Measurements from ENCODE around the gene CLK2.
"Not testable (repeated sequence)": the region's sequence is repeated elsewhere in the genome, so short reads cannot be mapped to it uniquely, and the experiment has no call there.

The CLK2 gene

DNA sequence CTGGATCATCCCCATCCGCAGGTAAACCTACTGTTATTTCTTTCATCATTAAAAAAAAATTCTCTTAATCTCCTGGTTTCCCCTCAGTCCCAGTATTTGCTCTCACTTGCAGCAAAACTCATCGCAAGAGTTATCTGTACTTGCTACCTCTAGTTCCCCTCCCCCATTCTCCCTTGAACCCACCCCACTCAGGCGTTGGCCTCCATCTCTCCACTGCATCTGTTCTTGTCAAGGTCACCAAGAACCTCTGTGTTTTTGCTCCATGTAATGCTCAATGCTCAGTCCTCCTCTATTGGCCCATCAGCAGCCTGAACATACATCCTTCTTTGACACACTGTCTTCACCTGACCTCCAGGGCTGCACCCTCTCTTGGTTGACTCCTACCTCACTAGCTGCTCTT is 23.4 kb upstream of the CLK2 start:
- Histone ChIP-seq H3K4me1 (ENCODE audit: control insufficient read depth in 1 of 2, insufficient read depth in 2 of 2, low read length in 2 of 2) (peaks cover 17% of the 10 kb centered on the region in 2 donors), H3K9ac (ENCODE audit: low read depth in 1 of 2, low read length in 2 of 2) (no peak overlapping the region), H3K9me3 (ENCODE audit: control insufficient read depth in 1 of 2, low read length in 2 of 2) (no peaks in the 10 kb centered on the region), H3K4me3 (ENCODE audit: low read depth in 1 of 2, low read length in 2 of 2) (no peak overlapping the region), H3K36me3 (ENCODE audit: control insufficient read depth in 1 of 2, insufficient read depth in 2 of 2, low read length in 2 of 2) (peaks cover 0 to 3% of the 10 kb centered on the region in 2 donors), H3K27ac (ENCODE audit: low read depth, low read length) (no peak overlapping the region), H3K27me3 (ENCODE audit: control insufficient read depth in 1 of 2, insufficient read depth in 2 of 2, low read length in 2 of 2) (peaks cover 0 to 7% of the 10 kb centered on the region in 2 donors)

DNA sequence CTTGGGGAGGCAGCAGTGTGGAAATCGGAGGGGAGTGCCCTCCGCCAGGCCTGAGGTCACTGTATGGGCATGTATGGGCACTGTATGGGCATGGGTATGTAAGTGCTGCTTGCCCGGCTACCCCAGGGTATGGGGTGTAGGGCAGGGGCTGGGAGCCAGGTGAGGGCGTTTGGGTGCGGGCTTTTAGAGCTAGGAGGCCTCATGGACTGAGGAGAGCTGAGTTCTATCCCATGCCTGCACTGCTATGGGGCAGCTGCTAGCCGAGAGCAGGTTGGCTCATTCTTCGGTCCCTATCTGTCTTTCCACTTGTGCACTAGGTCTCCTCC is 22.6 kb upstream of the CLK2 start:
- Histone ChIP-seq H3K27ac (ENCODE audit: low read depth, low read length) (no peak overlapping the region), H3K4me1 (ENCODE audit: control insufficient read depth in 1 of 2, insufficient read depth in 2 of 2, low read length in 2 of 2) (peaks cover 10 to 12% of the 10 kb centered on the region in 2 donors), H3K27me3 (ENCODE audit: control insufficient read depth in 1 of 2, insufficient read depth in 2 of 2, low read length in 2 of 2) (peaks cover 0 to 7% of the 10 kb centered on the region in 2 donors), H3K4me3 (ENCODE audit: low read depth in 1 of 2, low read length in 2 of 2) (no peak overlapping the region), H3K9ac (ENCODE audit: low read depth in 1 of 2, low read length in 2 of 2) (no peak overlapping the region), H3K9me3 (ENCODE audit: control insufficient read depth in 1 of 2, low read length in 2 of 2) (no peaks in the 10 kb centered on the region), H3K36me3 (ENCODE audit: control insufficient read depth in 1 of 2, insufficient read depth in 2 of 2, low read length in 2 of 2) (peaks cover 0 to 3% of the 10 kb centered on the region in 2 donors)

GRCh38 chr1:155295183-155295941 is 22.1 kb upstream of the CLK2 start:
- Histone ChIP-seq H3K36me3 (ENCODE audit: control insufficient read depth in 1 of 2, insufficient read depth in 2 of 2, low read length in 2 of 2) (peaks cover 0 to 3% of the 10 kb centered on the region in 2 donors), H3K9me3 (ENCODE audit: control insufficient read depth in 1 of 2, low read length in 2 of 2) (no peaks in the 10 kb centered on the region), H3K4me3 (ENCODE audit: low read depth in 1 of 2, low read length in 2 of 2) (no peak overlapping the region), H3K27ac (ENCODE audit: low read depth, low read length) (no peak overlapping the region), H3K4me1 (ENCODE audit: control insufficient read depth in 1 of 2, insufficient read depth in 2 of 2, low read length in 2 of 2) (peaks cover 6% of the 10 kb centered on the region in 2 donors), H3K9ac (ENCODE audit: low read depth in 1 of 2, low read length in 2 of 2) (no peak overlapping the region), H3K27me3 (ENCODE audit: control insufficient read depth in 1 of 2, insufficient read depth in 2 of 2, low read length in 2 of 2) (peaks cover 0 to 7% of the 10 kb centered on the region in 2 donors)

- no peaks in the 10 kb centered on the region for H3K9me3 ChIP-seq (ENCODE audit: control insufficient read depth in 1 of 2, low read length in 2 of 2)
- peaks cover 0 to 7% of the 10 kb centered on the region in 2 donors for H3K27me3 ChIP-seq (ENCODE audit: control insufficient read depth in 1 of 2, insufficient read depth in 2 of 2, low read length in 2 of 2)
- no peak overlapping the region for H3K4me3 ChIP-seq (ENCODE audit: low read depth in 1 of 2, low read length in 2 of 2)
- H3K27ac ChIP-seq (ENCODE audit: low read depth, low read length) = no peak overlapping the region
- H3K36me3 ChIP-seq (ENCODE audit: control insufficient read depth in 1 of 2, insufficient read depth in 2 of 2, low read length in 2 of 2) = peaks cover 0 to 3% of the 10 kb centered on the region in 2 donors
- H3K4me1 ChIP-seq (ENCODE audit: control insufficient read depth in 1 of 2, insufficient read depth in 2 of 2, low read length in 2 of 2) = no peaks in the 10 kb centered on the region
- H3K9ac ChIP-seq (ENCODE audit: low read depth in 1 of 2, low read length in 2 of 2) = no peak overlapping the region
Measured at GRCh38 chr1:155294520-155295182, 21.3 kb upstream of the CLK2 start.

DNA sequence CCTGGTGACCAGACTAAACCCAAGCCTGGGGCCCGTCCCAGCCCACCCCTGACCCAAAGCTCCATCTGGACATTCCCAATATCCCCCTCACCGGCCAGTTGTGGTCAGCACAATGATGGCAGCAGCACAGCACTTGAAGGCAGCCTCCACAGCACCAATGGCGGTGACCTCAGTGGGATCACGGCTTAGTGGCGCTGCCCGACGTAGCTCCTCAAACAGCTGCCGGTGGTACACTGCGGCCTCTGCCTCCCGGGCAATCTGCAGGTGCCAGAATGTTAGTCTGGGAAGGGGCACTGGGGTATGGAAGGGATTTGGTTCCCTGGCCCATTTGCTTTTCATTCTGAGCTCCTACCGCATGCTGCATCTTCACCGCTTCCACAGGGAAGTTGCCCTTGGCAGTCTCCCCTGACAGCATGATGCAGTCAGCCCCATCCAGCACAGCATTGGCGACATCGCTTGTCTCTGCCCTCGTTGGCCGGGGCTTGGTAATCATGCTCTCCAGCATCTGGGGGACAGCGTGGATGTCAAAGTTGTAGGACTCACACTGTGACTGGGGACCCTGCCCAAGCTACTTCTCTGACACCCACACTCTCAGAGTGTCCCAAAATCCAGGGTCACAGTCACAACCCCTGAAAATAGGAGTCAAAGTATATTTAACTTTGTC is 19.9 kb upstream of the CLK2 start:
- Histone ChIP-seq H3K36me3 (ENCODE audit: control insufficient read depth in 1 of 2, insufficient read depth in 2 of 2, low read length in 2 of 2) (peaks cover 0 to 7% of the 10 kb centered on the region in 2 donors), H3K4me1 (ENCODE audit: control insufficient read depth in 1 of 2, insufficient read depth in 2 of 2, low read length in 2 of 2) (no peaks in the 10 kb centered on the region), H3K4me3 (ENCODE audit: low read depth in 1 of 2, low read length in 2 of 2) (no peak overlapping the region), H3K27me3 (ENCODE audit: control insufficient read depth in 1 of 2, insufficient read depth in 2 of 2, low read length in 2 of 2) (peaks cover 0 to 7% of the 10 kb centered on the region in 2 donors), H3K9ac (ENCODE audit: low read depth in 1 of 2, low read length in 2 of 2) (no peak overlapping the region), H3K9me3 (ENCODE audit: control insufficient read depth in 1 of 2, low read length in 2 of 2) (no peaks in the 10 kb centered on the region), H3K27ac (ENCODE audit: low read depth, low read length) (no peak overlapping the region)

DNA sequence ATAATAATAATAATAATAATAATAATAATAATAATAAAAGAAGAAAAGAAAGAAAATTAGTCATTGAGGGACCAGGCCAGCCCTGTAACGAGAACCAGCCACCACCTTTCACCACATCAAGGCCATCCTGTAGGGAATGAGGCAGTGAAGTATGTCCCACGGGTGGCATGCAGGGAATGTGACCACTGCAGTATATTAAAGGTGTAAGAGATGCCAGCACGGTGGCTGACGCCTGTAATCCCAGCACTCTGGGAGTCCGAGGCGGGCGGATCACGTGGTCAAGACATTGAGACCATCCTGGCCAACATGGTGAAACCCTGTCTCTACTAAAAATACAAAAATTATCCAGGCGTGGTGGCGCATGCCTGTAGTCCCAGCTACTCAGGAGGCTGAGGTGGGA is 17.7 kb upstream of the CLK2 start:
- H3K9ac ChIP-seq (ENCODE audit: low read depth in 1 of 2, low read length in 2 of 2); H3K4me3 ChIP-seq (ENCODE audit: low read depth in 1 of 2, low read length in 2 of 2): not testable (repeated sequence)

GRCh38 chr1:155287987-155288543 is 14.8 kb upstream of the CLK2 start:
- Histone ChIP-seq H3K36me3 (ENCODE audit: control insufficient read depth in 1 of 2, insufficient read depth in 2 of 2, low read length in 2 of 2) (peaks cover 3 to 18% of the 10 kb centered on the region in 2 donors), H3K4me3 (ENCODE audit: low read depth in 1 of 2, low read length in 2 of 2) (no peak overlapping the region), H3K27me3 (ENCODE audit: control insufficient read depth in 1 of 2, insufficient read depth in 2 of 2, low read length in 2 of 2) (no peaks in the 10 kb centered on the region), H3K27ac (ENCODE audit: low read depth, low read length) (no peak overlapping the region), H3K9ac (ENCODE audit: low read depth in 1 of 2, low read length in 2 of 2) (no peak overlapping the region), H3K4me1 (ENCODE audit: control insufficient read depth in 1 of 2, insufficient read depth in 2 of 2, low read length in 2 of 2) (no peaks in the 10 kb centered on the region), H3K9me3 (ENCODE audit: control insufficient read depth in 1 of 2, low read length in 2 of 2) (no peaks in the 10 kb centered on the region)

More for the DNA sequence above, 17.7 kb upstream of the CLK2 start:
- H3K36me3 ChIP-seq (ENCODE audit: control insufficient read depth in 1 of 2, insufficient read depth in 2 of 2, low read length in 2 of 2); H3K4me1 ChIP-seq (ENCODE audit: control insufficient read depth in 1 of 2, insufficient read depth in 2 of 2, low read length in 2 of 2); H3K27ac ChIP-seq (ENCODE audit: low read depth, low read length); H3K27me3 ChIP-seq (ENCODE audit: control insufficient read depth in 1 of 2, insufficient read depth in 2 of 2, low read length in 2 of 2); H3K9me3 ChIP-seq (ENCODE audit: control insufficient read depth in 1 of 2, low read length in 2 of 2): not testable (repeated sequence)

DNA sequence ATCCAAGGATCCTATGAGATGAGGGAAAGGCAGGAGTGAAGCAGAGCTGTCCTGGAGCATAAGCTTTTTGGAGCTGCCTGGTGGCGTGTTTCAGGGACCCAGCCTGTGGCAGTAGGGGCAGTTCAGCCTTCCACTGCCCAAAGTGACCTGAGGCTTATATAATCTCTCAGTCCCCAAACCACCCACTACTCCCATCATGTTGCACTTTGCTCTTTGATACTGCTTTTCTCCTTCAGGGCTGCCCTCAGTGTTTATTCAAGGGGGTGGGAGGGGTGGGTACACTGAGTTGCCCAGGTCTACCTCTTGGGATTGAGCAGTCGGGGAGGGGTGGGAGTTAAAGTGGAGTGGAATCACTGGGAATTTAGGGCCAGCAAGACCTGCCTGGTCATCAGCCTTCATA is 13.2 kb upstream of the CLK2 start:
- H3K9me3 ChIP-seq (ENCODE audit: control insufficient read depth in 1 of 2, low read length in 2 of 2) = no peaks in the 10 kb centered on the region
- H3K27me3 ChIP-seq (ENCODE audit: control insufficient read depth in 1 of 2, insufficient read depth in 2 of 2, low read length in 2 of 2) = no peaks in the 10 kb centered on the region
- H3K4me3 ChIP-seq (ENCODE audit: low read depth in 1 of 2, low read length in 2 of 2) = no peak overlapping the region
- H3K4me1 ChIP-seq (ENCODE audit: control insufficient read depth in 1 of 2, insufficient read depth in 2 of 2, low read length in 2 of 2) = no peaks in the 10 kb centered on the region
- H3K36me3 ChIP-seq (ENCODE audit: control insufficient read depth in 1 of 2, insufficient read depth in 2 of 2, low read length in 2 of 2) = peaks cover 3 to 18% of the 10 kb centered on the region in 2 donors
- H3K9ac ChIP-seq (ENCODE audit: low read depth in 1 of 2, low read length in 2 of 2) = no peak overlapping the region
- H3K27ac ChIP-seq (ENCODE audit: low read depth, low read length) = no peak overlapping the region

GRCh38 chr1:155285631-155286044 is 12.3 kb upstream of the CLK2 start:
- H3K27me3 ChIP-seq (ENCODE audit: control insufficient read depth in 1 of 2, insufficient read depth in 2 of 2, low read length in 2 of 2) = no peaks in the 10 kb centered on the region
- no peak overlapping the region for H3K9ac ChIP-seq (ENCODE audit: low read depth in 1 of 2, low read length in 2 of 2)
- H3K9me3 ChIP-seq (ENCODE audit: control insufficient read depth in 1 of 2, low read length in 2 of 2) = no peaks in the 10 kb centered on the region
- no peak overlapping the region for H3K27ac ChIP-seq (ENCODE audit: low read depth, low read length)
- peaks cover 3 to 18% of the 10 kb centered on the region in 2 donors for H3K36me3 ChIP-seq (ENCODE audit: control insufficient read depth in 1 of 2, insufficient read depth in 2 of 2, low read length in 2 of 2)
- H3K4me1 ChIP-seq (ENCODE audit: control insufficient read depth in 1 of 2, insufficient read depth in 2 of 2, low read length in 2 of 2) = no peaks in the 10 kb centered on the region
- no peak overlapping the region for H3K4me3 ChIP-seq (ENCODE audit: low read depth in 1 of 2, low read length in 2 of 2)

- no peak overlapping the region for H3K27ac ChIP-seq (ENCODE audit: low read depth, low read length)
- no peaks in the 10 kb centered on the region for H3K27me3 ChIP-seq (ENCODE audit: control insufficient read depth in 1 of 2, insufficient read depth in 2 of 2, low read length in 2 of 2)
- no peaks in the 10 kb centered on the region for H3K9me3 ChIP-seq (ENCODE audit: control insufficient read depth in 1 of 2, low read length in 2 of 2)
- no peak overlapping the region for H3K9ac ChIP-seq (ENCODE audit: low read depth in 1 of 2, low read length in 2 of 2)
- no peaks in the 10 kb centered on the region for H3K4me1 ChIP-seq (ENCODE audit: control insufficient read depth in 1 of 2, insufficient read depth in 2 of 2, low read length in 2 of 2)
- H3K4me3 ChIP-seq (ENCODE audit: low read depth in 1 of 2, low read length in 2 of 2) = no peak overlapping the region
- H3K36me3 ChIP-seq (ENCODE audit: control insufficient read depth in 1 of 2, insufficient read depth in 2 of 2, low read length in 2 of 2) = peaks cover 3 to 18% of the 10 kb centered on the region in 2 donors
Measured at GRCh38 chr1:155285063-155285462, 11.8 kb upstream of the CLK2 start.

Measured in duodenal mucosa (tissue), 2 donors.